PC-9 (cell line): ENCODE data around the gene BBS9. TPM values are rescaled to one million over a fixed set of nuclear protein-coding genes. Genes with fewer than 3 reads are reported as not detected.

ENCODE experiments used
- BruUV-seq: library from RNA; stranded (reverse); fragments of 400-500 nt; replicated peaks from 2 replicates; lab custom pipeline; 2021; lab: Mats Ljungman, UMichigan
- CTCF ChIA-PET: fragments of 300-600 bp; sonication (Branson Sonifier 250); formaldehyde crosslinking; loops from one replicate; lab custom pipeline; 2022; ENCODE audit warnings: antibody characterized with exemption; lab: Charles Lee
- POLR2A ChIA-PET: fragments of 300-600 bp; sonication (Branson Sonifier 250); formaldehyde crosslinking; loops from one replicate; lab custom pipeline; 2022; ENCODE audit warnings: antibody characterized with exemption; ENCODE audit not compliant: unreplicated experiment; lab: Charles Lee
- DNase-seq, 2 experiments: peaks; one replicate each; pipeline versions ENCODE4 v3.0.0 to v3.0.0-alpha.2; 2015 to 2022; ENCODE audit warnings: mixed read lengths in 1 of 2
- H2AFZ ChIP-seq: fragments of 200-600 bp; sonication (generic); 2 replicates; pipeline ENCODE4 v1.8.1; 2017; ENCODE audit warnings: antibody characterized with exemption
- H3F3A ChIP-seq: fragments of 200-600 bp; sonication (generic); 2 replicates; pipeline ENCODE4 v1.8.1; 2017; ENCODE audit warnings: antibody characterized with exemption, mild to moderate bottlenecking, low read depth; ENCODE audit not compliant: insufficient read depth
- H3K27ac ChIP-seq: fragments of 200-600 bp; sonication (generic); 2 replicates; pipeline ENCODE4 v1.6.1; 2016; ENCODE audit warnings: mixed run types
- H3K27me3 ChIP-seq: fragments of 200-600 bp; sonication (generic); 2 replicates; pipeline ENCODE4 v1.6.1; 2016; ENCODE audit warnings: low read depth, mixed run types; ENCODE audit not compliant: insufficient read depth
- H3K36me3 ChIP-seq: fragments of 200-600 bp; sonication (generic); 2 replicates; pipeline ENCODE4 v1.6.1; 2016; ENCODE audit warnings: low read depth, mixed run types
- H3K4me1 ChIP-seq: fragments of 200-600 bp; sonication (generic); replicated peaks from 2 replicates; pipeline ENCODE4 v1.6.1; 2016; ENCODE audit warnings: mixed run types; ENCODE audit not compliant: insufficient read depth
- H3K4me2 ChIP-seq: fragments of 200-600 bp; sonication (generic); 2 replicates; pipeline ENCODE4 v1.6.1; 2017; ENCODE audit warnings: mixed run types
- H3K4me3 ChIP-seq: fragments of 200-600 bp; sonication (generic); 2 replicates; pipeline ENCODE4 v1.6.1; 2016; ENCODE audit warnings: mixed run types
- H3K79me2 ChIP-seq: fragments of 200-600 bp; sonication (generic); 2 replicates; pipeline ENCODE4 v1.6.1; 2017; ENCODE audit warnings: low read depth, mixed run types
- H3K9me2 ChIP-seq: fragments of 200-600 bp; sonication (generic); 2 replicates; pipeline ENCODE4 v1.8.1; 2017; ENCODE audit warnings: mild to moderate bottlenecking; ENCODE audit not compliant: insufficient read depth
- H3K9me3 ChIP-seq: fragments of 200-600 bp; sonication (generic); 2 replicates; pipeline ENCODE4 v1.8.1; 2016; ENCODE audit warnings: low read depth; ENCODE audit not compliant: insufficient read depth
- H4K20me1 ChIP-seq: fragments of 200-600 bp; sonication (generic); 2 replicates; pipeline ENCODE4 v1.8.1; 2017; ENCODE audit not compliant: insufficient read depth
- CTCF ChIP-seq: fragments of 200-600 bp; sonication (generic); conservative IDR thresholded peaks from 2 replicates; pipeline ENCODE4 v1.6.1; 2017; ENCODE audit warnings: mixed run types, antibody characterized with exemption, mild to moderate bottlenecking, moderate library complexity
- EZH2 ChIP-seq: fragments of 200-600 bp; sonication (generic); IDR thresholded peaks from 2 replicates; pipeline ENCODE4 v1.8.0; 2017; ENCODE audit warnings: antibody characterized with exemption, low read depth
- intact Hi-C: fragments of 100-400 bp; cut with micrococcal nuclease; formaldehyde crosslinking; loops from one replicate; pipeline ENCODE4 v1.10.0; 2022; ENCODE audit not compliant: unreplicated experiment
- total RNA-seq: library from RNA; stranded (reverse); gene quantifications from 2 replicates; pipeline ENCODE4 v1.2.3, GENCODE V29; 2021

BBS9 gene
- total RNA-seq, 1 experiment from 2014 or later: 12.4 TPM

- POLR2A ChIA-PET: no interaction called here
- BruUV-seq: no TSS peak
Observed at GRCh38 chr7:33452805-33453502, 323.6 kb downstream of the BBS9 start.

DNA sequence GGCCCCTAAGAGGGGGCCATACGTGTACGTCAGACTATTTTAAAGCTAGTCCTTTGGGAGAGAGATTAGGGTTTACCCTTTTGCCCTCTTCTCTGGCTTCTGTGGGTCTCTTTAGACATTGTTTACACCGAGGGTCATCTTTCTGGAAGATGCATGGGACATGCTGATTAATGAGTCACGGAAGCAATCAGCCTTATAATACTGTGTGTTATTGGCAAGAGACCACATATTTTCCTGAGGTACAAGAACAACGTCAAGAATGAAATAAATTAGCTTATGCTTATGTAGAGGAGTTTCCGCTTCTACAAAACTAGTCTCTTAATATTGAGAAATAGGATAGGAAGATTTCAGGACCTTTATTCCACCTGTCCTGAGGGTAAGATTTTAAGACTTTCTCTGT lies 327.7 kb downstream of the BBS9 start:
- DNase-seq: no peak
- H3K9me2 ChIP-seq: no peaks in the 10 kb centered on the region
- no peak overlapping the region for H3K4me2 ChIP-seq
- H3K27ac ChIP-seq: no peak overlapping the region
- H3K79me2 ChIP-seq: no peaks in the 10 kb centered on the region
- ChIA-PET POLR2A (no interaction called here), CTCF (no interaction called here)
- H3F3A ChIP-seq: no peaks in the 10 kb centered on the region
- no peak for TF ChIP-seq EZH2
- TF ChIP-seq CTCF: no peak
- H3K36me3 ChIP-seq: no peaks in the 10 kb centered on the region
- H3K4me1 ChIP-seq: peaks cover 8% of the 10 kb centered on the region; the same call in 1 of the 2 replicates
- no peaks in the 10 kb centered on the region for H3K27me3 ChIP-seq
- no peaks in the 10 kb centered on the region; the same call in 1 of the 2 replicates for H4K20me1 ChIP-seq
- H3K4me3 ChIP-seq: no peak overlapping the region
- no TSS peak for BruUV-seq
- H2AFZ ChIP-seq: no peak overlapping the region
- H3K9me3 ChIP-seq: no peaks in the 10 kb centered on the region
- intact Hi-C loops: no loop called here

More at GRCh38 chr7:33452805-33453502, 323.6 kb downstream of the BBS9 start:
- DNase-seq: no peak
- Histone ChIP-seq H3K4me3 (no peak overlapping the region), H2AFZ (no peak overlapping the region), H3K4me2 (no peak overlapping the region), H4K20me1 (no peaks in the 10 kb centered on the region), H3K4me1 (peaks cover 8% of the 10 kb centered on the region; the same call in 1 of the 2 replicates), H3K27ac (no peak overlapping the region), H3F3A (no peaks in the 10 kb centered on the region), H3K36me3 (no peaks in the 10 kb centered on the region), H3K9me2 (no peaks in the 10 kb centered on the region), H3K27me3 (no peaks in the 10 kb centered on the region), H3K79me2 (no peaks in the 10 kb centered on the region), H3K9me3 (no peaks in the 10 kb centered on the region)
- intact Hi-C loops: no loop called here
- CTCF ChIA-PET: no interaction called here
- TF ChIP-seq EZH2 (no peak), CTCF (no peak)

GRCh38 chr7:33458581-33458980 lies 329.2 kb downstream of the BBS9 start:
- CTCF ChIA-PET: no interaction called here
- Histone ChIP-seq H3K36me3 (no peaks in the 10 kb centered on the region), H3K4me2 (no peak overlapping the region), H3K79me2 (no peaks in the 10 kb centered on the region), H3K9me2 (no peaks in the 10 kb centered on the region), H3F3A (no peaks in the 10 kb centered on the region), H3K4me1 (no peaks in the 10 kb centered on the region), H2AFZ (no peak overlapping the region), H3K27ac (no peak overlapping the region), H3K27me3 (no peaks in the 10 kb centered on the region), H4K20me1 (no peaks in the 10 kb centered on the region; the same call in 1 of the 2 replicates), H3K4me3 (no peak overlapping the region), H3K9me3 (no peaks in the 10 kb centered on the region)
- intact Hi-C loops: no loop called here
- POLR2A ChIA-PET: no interaction called here
- DNase-seq: no peak
- no TSS peak for BruUV-seq
- TF ChIP-seq EZH2 (no peak), CTCF (no peak)
